Choroid plexus epithelial cell (primary cell): ENCODE results near the gene C1orf21.

Source experiments
- DNase-seq: peaks from one replicate; pipeline ENCODE4 v3.0.0-alpha.2; 2010; ENCODE audit warnings: low read depth
- H3K4me3 ChIP-seq: 2 replicates; pipeline ENCODE4 v1.5.1; 2011; ENCODE audit warnings: low read depth, mild to moderate bottlenecking, control low read depth, low read length, moderate library complexity
- TF ChIP-seq, protein P1 (sequence below): conservative IDR thresholded peaks from 2 replicates; pipeline ENCODE4 v1.5.1; 2011; ENCODE audit warnings: low read depth, mild to moderate bottlenecking, control low read depth, inconsistent platforms, low read length, moderate library complexity

C1orf21 gene

DNA sequence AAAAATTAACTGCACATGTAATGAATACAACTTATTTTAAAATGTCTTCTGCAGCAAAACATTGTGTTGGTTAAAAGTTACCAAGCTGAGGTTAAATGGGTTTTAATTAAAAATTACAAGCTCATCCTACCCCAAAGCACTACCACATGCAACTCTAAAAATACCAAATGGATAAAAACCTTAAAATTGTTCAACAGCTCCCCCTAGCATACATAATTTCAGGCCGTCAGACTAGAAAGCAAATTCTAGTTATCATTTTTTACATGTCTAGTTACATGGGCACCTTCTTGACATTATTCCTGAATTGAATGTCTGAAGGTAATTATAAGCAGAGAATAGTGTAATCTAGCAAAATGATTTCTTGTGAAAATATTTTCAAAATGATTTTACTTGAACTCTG lies 176.5 kb downstream of the C1orf21 start:
- no peak overlapping the region for H3K4me3 ChIP-seq
- DNase-seq: peak; percentile 66
- TF ChIP-seq, protein P1, sequence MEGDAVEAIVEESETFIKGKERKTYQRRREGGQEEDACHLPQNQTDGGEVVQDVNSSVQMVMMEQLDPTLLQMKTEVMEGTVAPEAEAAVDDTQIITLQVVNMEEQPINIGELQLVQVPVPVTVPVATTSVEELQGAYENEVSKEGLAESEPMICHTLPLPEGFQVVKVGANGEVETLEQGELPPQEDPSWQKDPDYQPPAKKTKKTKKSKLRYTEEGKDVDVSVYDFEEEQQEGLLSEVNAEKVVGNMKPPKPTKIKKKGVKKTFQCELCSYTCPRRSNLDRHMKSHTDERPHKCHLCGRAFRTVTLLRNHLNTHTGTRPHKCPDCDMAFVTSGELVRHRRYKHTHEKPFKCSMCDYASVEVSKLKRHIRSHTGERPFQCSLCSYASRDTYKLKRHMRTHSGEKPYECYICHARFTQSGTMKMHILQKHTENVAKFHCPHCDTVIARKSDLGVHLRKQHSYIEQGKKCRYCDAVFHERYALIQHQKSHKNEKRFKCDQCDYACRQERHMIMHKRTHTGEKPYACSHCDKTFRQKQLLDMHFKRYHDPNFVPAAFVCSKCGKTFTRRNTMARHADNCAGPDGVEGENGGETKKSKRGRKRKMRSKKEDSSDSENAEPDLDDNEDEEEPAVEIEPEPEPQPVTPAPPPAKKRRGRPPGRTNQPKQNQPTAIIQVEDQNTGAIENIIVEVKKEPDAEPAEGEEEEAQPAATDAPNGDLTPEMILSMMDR: peak; percentile 64

DNA sequence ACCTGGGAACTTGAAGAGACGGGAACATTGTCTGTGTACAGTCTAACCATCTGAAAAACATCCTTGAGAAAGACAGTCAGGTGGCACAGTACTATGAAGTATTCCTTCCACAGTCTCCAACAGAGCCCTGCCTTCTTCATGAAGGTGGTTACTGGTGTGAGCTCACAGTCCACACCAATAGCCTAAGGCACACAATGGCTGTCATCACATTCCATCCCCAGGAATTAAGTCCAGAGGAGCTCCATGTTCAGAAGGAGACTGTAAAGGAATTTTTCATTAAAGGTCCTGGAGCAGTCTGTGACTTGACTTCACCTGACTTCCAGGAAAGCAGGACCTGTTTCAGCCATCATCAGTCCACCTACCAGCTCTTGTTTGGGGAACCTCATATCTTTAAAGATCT lies 180.2 kb downstream of the C1orf21 start:
- H3K4me3 ChIP-seq: no peak overlapping the region
- TF ChIP-seq, protein P1: no peak
- DNase-seq: no peak

DNA sequence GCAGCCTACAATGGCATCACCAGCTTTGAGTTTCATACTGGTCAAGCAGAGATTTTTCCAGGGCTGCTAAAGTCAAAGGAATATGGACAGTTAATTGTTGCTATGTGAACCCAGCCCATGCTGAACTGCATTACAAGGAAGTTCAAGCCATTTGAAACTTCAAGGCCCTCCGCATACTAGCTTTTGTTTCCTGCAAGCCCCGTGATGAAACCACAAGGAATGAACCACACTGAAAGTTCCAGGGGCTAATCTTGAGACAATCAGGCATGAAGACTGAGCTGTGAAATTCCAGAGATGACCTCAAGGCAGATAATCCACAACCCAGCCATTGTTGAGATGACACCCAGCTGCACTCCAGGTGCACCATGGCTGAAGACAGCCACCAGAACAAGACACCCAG lies 180.8 kb downstream of the C1orf21 start:
- TF ChIP-seq, protein P1: no peak
- H3K4me3 ChIP-seq: no peak overlapping the region
- peak; percentile 82 for DNase-seq

DNA sequence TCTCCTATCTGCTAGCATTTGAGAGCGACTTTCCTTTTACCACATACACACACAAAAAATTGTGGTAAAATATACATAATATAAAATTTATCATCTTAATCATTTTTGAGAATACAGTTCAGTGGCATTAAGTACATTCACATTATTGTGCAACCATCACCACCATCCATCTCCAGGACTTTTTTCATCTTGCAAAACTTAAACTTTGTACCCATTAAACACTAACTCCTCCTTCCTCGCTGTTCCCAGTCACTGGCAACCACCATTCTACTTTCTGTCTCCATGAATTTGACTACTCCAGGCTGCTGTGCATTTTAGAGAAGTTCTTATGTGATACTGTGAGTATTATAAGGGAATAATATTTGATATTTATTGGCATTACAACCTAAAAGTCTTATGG lies 181.3 kb downstream of the C1orf21 start:
- TF ChIP-seq, protein P1: no peak
- H3K4me3 ChIP-seq: no peak overlapping the region
- DNase-seq: no peak

DNA sequence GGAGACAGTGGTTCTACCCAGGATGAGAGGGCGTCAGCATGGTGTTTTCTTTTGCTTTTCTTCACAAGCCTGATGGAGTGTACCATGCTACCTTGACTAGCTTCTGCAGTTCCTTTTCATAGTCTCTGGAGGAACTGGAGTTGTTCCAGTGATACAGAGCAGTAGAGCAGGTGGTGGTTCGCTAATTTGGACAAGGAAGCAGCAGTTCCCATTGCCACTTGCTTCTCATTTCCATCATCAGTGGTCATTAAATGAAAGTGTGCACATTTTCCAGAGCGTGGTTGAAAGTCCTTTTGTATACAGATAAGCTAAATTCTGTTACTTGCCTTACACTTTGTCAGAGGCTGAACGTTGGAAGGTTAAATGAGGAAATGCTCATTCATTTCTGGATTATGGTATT lies 182.3 kb downstream of the C1orf21 start:
- DNase-seq: no peak
- TF ChIP-seq, protein P1: no peak
- no peak overlapping the region for H3K4me3 ChIP-seq

DNA sequence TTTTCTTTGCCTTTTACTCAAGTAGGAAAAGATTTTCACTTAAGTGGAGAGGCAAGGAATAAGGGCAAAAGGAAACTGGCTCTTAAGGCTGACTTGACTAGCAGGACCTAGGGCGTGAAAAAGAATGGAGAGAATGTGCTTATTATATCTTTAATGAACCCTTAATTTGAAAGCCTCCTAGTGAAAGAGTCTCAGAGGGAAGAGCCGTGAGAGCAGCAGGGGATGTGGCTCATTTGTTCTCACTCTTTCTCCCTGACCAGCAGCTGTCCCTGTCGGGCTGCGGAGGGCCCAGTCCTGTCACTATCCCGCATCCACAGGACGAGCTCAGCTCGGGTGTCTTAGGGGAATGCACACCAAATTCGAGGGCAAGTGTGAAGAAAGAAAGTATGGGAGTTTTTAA lies 187.8 kb downstream of the C1orf21 start:
- TF ChIP-seq, protein P1: no peak
- DNase-seq: no peak
- no peak overlapping the region for H3K4me3 ChIP-seq

DNA sequence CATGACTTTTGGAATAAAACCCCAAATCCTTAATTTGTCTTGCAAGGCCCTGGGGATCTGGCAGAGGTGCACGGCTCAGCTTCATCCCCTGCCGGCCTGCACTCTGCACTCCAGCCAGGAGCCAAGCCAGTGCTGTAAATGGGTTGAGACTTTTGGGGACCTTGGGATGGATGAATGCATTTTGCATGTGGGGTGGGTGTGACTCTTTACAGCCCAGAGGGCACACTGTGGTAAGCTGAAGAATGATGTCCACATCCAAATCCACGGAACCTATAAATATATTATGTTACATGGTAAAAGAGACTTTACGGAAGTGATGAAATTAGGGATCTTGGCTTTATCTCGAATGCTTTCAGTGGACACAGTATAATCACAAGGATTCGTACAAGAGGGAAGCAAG lies 190.0 kb downstream of the C1orf21 start:
- no peak for DNase-seq
- H3K4me3 ChIP-seq: no peak overlapping the region
- TF ChIP-seq, protein P1: no peak
